ENCODE results near the gene AQP6.

DNA sequence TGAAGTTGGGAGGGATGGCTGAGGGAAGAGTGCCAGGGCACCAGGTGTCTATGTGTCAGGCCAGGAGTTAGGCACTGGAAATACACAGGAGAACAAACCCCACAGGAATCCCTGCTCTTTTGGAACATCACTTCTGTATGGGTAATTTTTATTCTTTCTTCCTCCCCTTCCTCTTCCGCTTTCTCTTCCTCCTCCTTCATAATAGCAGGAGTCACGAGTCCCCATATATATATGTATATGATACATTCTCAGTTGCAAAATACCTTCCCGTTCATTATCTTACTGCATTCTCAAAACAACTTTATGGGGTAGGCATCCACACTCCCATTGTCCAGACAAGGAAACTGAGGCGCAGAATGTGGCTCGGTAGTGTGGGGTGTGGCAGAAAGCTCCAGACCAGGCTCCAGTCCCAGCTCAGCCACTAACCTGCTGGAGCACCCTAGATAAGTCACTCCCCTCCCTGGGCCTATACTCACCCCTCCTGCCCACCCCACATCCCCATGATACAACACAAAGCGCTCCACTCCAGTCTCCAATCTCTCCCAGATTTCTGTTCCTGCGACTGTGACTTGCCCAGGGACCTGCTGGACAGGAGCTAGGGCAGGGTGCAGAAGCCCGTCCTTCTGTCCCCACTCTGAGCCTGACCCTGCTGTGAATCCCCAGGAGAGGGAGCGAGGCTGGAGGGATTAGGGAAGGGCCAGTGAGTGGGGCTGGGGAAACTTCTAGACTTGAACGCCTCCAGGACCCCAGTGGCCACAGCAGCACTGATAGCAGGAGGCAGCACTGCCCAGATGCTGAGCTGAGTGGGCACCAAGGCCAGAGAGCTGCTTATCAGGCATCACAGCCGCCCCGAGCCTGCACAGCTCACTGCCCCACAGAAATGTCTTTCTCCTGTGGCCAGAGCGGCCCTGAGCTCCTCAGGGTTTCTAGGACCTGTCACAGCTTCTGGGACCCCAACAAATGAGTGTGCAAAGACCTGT, 23.6 kb upstream of the AQP6 start:
- no peak for TF ChIP-seq EP300 (IDR thresholded peaks at IDR 0.05)
- TF ChIP-seq POLR2A (IDR thresholded peaks at IDR 0.05): no peak
- TF ChIP-seq, protein P1, sequence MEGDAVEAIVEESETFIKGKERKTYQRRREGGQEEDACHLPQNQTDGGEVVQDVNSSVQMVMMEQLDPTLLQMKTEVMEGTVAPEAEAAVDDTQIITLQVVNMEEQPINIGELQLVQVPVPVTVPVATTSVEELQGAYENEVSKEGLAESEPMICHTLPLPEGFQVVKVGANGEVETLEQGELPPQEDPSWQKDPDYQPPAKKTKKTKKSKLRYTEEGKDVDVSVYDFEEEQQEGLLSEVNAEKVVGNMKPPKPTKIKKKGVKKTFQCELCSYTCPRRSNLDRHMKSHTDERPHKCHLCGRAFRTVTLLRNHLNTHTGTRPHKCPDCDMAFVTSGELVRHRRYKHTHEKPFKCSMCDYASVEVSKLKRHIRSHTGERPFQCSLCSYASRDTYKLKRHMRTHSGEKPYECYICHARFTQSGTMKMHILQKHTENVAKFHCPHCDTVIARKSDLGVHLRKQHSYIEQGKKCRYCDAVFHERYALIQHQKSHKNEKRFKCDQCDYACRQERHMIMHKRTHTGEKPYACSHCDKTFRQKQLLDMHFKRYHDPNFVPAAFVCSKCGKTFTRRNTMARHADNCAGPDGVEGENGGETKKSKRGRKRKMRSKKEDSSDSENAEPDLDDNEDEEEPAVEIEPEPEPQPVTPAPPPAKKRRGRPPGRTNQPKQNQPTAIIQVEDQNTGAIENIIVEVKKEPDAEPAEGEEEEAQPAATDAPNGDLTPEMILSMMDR (IDR thresholded peaks at IDR 0.05): no peak
